Measurements from ENCODE around the gene TCEANC. TPM values are rescaled to one million over a fixed set of nuclear protein-coding genes. Genes with fewer than 3 reads are reported as not detected.
"Not testable (repeated sequence)": the region's sequence is repeated elsewhere in the genome, so short reads cannot be mapped to it uniquely, and the experiment has no call there.

The TCEANC gene
- total RNA-seq, 1 experiment from 2014 or later, result 1.7 TPM

GRCh38 chrX:13658602-13659001 lies 5.7 kb downstream of the TCEANC start:
- DNase-seq (ENCODE audit: low read depth), result peak; percentile 53

- DNase-seq (ENCODE audit: low read depth), result peak; percentile 8
These were observed 6.1 kb downstream of the TCEANC start for GRCh38 chrX:13659063-13659462.

GRCh38 chrX:13661735-13662288 lies 8.9 kb downstream of the TCEANC start:
- no peak for DNase-seq (ENCODE audit: low read depth)

GRCh38 chrX:13662355-13662791 lies 9.4 kb downstream of the TCEANC start:
- DNase-seq (ENCODE audit: low read depth), result no peak

GRCh38 chrX:13664020-13664419 lies 11.1 kb downstream of the TCEANC start:
- no peak for DNase-seq (ENCODE audit: low read depth)

GRCh38 chrX:13666836-13667235 lies 13.9 kb downstream of the TCEANC start:
- peak; percentile 15 for DNase-seq (ENCODE audit: low read depth)

GRCh38 chrX:13667919-13668318 lies 15.0 kb downstream of the TCEANC start:
- no peak for DNase-seq (ENCODE audit: low read depth)

- peak; percentile 95 for DNase-seq (ENCODE audit: low read depth)
These were observed 16.4 kb downstream of the TCEANC start for GRCh38 chrX:13669246-13669737.

GRCh38 chrX:13669755-13670154 lies 16.8 kb downstream of the TCEANC start:
- DNase-seq (ENCODE audit: low read depth), result not testable (repeated sequence)

- no peak for DNase-seq (ENCODE audit: low read depth)
These were observed 17.3 kb downstream of the TCEANC start for GRCh38 chrX:13670197-13670596.

GRCh38 chrX:13673016-13673415 lies 20.1 kb downstream of the TCEANC start:
- no peak for DNase-seq (ENCODE audit: low read depth)

- no peak for DNase-seq (ENCODE audit: low read depth)
These were observed 23.9 kb downstream of the TCEANC start for GRCh38 chrX:13676885-13677284.

- not testable (repeated sequence) for DNase-seq (ENCODE audit: low read depth)
These were observed 26.8 kb downstream of the TCEANC start for GRCh38 chrX:13679700-13680099.

- no peak for DNase-seq (ENCODE audit: low read depth)
These were observed 28.7 kb downstream of the TCEANC start for GRCh38 chrX:13681595-13681994.

- DNase-seq (ENCODE audit: low read depth), result peak; percentile 59
These were observed 31.4 kb downstream of the TCEANC start for GRCh38 chrX:13684361-13684760.

GRCh38 chrX:13685126-13685763 lies 32.3 kb downstream of the TCEANC start:
- peak; percentile 20 for DNase-seq (ENCODE audit: low read depth)

- DNase-seq (ENCODE audit: low read depth), result no peak
These were observed 34.3 kb downstream of the TCEANC start for GRCh38 chrX:13687203-13687602.

- no peak for DNase-seq (ENCODE audit: low read depth)
These were observed 35.5 kb downstream of the TCEANC start for GRCh38 chrX:13688384-13688957.

- peak; percentile 75 for DNase-seq (ENCODE audit: low read depth)
These were observed 36.2 kb downstream of the TCEANC start, which contains the start of gene RAB9A for GRCh38 chrX:13688958-13689740. Gene RAB9A (plus strand): TSS chrX:13689128. CDS start chrX:13708747, 19,619 bp downstream.

- DNase-seq (ENCODE audit: low read depth), result peak; percentile 25
These were observed 36.8 kb downstream of the TCEANC start for GRCh38 chrX:13689741-13690211.

GRCh38 chrX:13690836-13691235 lies 37.9 kb downstream of the TCEANC start:
- no peak for DNase-seq (ENCODE audit: low read depth)

GRCh38 chrX:13691841-13692371 lies 39.0 kb downstream of the TCEANC start:
- DNase-seq (ENCODE audit: low read depth), result peak; percentile 14

All from RPMI7951 (cell line).